GM11168 (cell line): Measurements from ENCODE around the gene SETDB1.

Experiments
- in situ Hi-C: fragments of 300-500 bp; cut with MboI; formaldehyde crosslinking; loops from one replicate; pipeline ENCODE4 v1.12.0; 2022; ENCODE audit warnings: low sequenced_read_pairs; ENCODE audit not compliant: unreplicated experiment

Gene SETDB1

GRCh38 chr1:150973836-150974579 is 47.8 kb downstream of the SETDB1 start:
- in situ Hi-C loops: no loop called here

GRCh38 chr1:150974580-150975478 is 48.7 kb downstream of the SETDB1 start, which contains the start of gene CERS2:
Gene CERS2 (minus strand): TSS chr1:150974835. CDS start chr1:150969090, 5,745 bp downstream.
- in situ Hi-C loops: no loop called here

GRCh38 chr1:150976401-150976821 is 50.2 kb downstream of the SETDB1 start:
- in situ Hi-C loops: no loop called here

- in situ Hi-C loops: no loop called here
Measured at GRCh38 chr1:150976879-150977694, 50.9 kb downstream of the SETDB1 start.

GRCh38 chr1:150979092-150980056 is 53.2 kb downstream of the SETDB1 start:
- in situ Hi-C loops: no loop called here

- in situ Hi-C loops: no loop called here
Measured at GRCh38 chr1:150981177-150981804, 55.1 kb downstream of the SETDB1 start.

- in situ Hi-C loops: no loop called here
Measured at GRCh38 chr1:150981805-150982712, 55.9 kb downstream of the SETDB1 start, which contains the start of gene ANXA9. Gene ANXA9 (plus strand): TSS chr1:150982292. CDS start chr1:150983106, 814 bp downstream.

- in situ Hi-C loops: no loop called here
Measured at GRCh38 chr1:150985179-150985825, 59.1 kb downstream of the SETDB1 start.

- in situ Hi-C loops: no loop called here
Measured at GRCh38 chr1:150987924-150988323, 61.8 kb downstream of the SETDB1 start.

- in situ Hi-C loops: no loop called here
Measured at GRCh38 chr1:150992626-150993025, 66.5 kb downstream of the SETDB1 start.

GRCh38 chr1:150994248-150994647 is 68.1 kb downstream of the SETDB1 start:
- in situ Hi-C loops: no loop called here

- in situ Hi-C loops: no loop called here
Measured at GRCh38 chr1:150995460-150995859, 69.3 kb downstream of the SETDB1 start.

GRCh38 chr1:150995896-150996295 is 69.7 kb downstream of the SETDB1 start:
- in situ Hi-C loops: no loop called here

- in situ Hi-C loops: no loop called here
Measured at GRCh38 chr1:150997126-150997872, 71.1 kb downstream of the SETDB1 start.

- in situ Hi-C loops: no loop called here
Measured at GRCh38 chr1:150997949-150998348, 71.8 kb downstream of the SETDB1 start.

- in situ Hi-C loops: no loop called here
Measured at GRCh38 chr1:150999051-150999674, 73.0 kb downstream of the SETDB1 start.
